ENCODE measurements around the gene CDC20B.
"Not testable (repeated sequence)": the region's sequence is repeated elsewhere in the genome, so short reads cannot be mapped to it uniquely, and the experiment has no call there.

The CDC20B gene

GRCh38 chr5:55160493-55161209 lies 12.3 kb downstream of the CDC20B start:
- peak; percentile 89 for DNase-seq (ENCODE audit: low spot score)

DNA sequence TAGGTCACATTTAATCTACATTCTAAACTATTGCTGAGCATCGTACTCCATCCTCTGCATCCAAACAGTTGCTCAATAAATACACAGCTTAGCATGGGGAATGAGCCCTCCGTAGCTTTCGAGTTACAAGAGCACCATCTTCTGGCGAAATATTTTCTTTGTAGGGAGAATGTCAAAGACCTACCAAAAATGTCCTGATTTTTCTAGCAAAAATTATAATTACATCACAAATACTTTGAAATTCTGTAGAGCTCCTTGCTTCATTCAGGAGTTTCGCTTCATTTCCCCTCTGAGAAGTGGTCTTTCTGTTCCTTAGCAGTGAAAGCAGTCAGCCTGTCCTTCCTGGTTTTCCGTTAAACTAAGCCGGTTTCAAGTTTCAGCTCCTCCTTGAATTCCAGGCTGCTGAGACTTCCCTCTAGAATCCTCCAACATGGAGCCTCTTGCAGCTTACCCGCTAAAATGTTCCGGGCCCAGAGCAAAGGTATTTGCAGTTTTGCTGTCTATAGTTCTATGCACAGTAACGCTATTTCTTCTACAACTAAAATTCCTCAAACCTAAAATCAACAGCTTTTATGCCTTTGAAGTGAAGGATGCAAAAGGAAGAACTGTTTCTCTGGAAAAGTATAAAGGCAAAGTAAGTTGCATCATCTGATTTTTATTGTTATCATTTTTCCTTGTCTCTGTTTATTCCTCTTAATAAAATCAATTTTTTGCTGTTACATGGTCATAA lies 13.0 kb downstream of the CDC20B start, which contains the start of gene GPX8:
TSS of gene GPX8 (plus strand) at position 409 of the 730 bp plus-strand sequence. CDS start at position 431, 22 bp downstream.
- DNase-seq (ENCODE audit: low spot score): peak; percentile 74

DNA sequence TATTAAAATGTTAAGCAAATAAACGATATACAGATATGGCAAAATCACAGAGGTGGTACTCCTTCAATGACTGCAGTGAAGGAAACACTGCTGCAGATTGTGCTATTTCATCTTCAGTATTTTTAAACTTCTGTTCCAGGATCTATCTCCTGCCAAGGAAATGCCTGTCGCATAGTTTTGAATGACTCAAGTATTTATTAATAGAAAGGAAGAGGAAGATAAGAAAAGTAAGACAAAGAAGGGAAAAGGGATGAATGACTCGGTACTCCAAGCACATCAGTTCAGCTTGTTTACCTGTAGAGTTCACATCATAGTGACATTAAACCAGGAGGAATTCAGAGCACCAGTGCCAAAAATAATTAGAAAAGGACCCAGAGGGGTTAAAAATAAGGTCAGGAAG lies 18.1 kb downstream of the CDC20B start:
- peak; percentile 52 for DNase-seq (ENCODE audit: low spot score)

DNA sequence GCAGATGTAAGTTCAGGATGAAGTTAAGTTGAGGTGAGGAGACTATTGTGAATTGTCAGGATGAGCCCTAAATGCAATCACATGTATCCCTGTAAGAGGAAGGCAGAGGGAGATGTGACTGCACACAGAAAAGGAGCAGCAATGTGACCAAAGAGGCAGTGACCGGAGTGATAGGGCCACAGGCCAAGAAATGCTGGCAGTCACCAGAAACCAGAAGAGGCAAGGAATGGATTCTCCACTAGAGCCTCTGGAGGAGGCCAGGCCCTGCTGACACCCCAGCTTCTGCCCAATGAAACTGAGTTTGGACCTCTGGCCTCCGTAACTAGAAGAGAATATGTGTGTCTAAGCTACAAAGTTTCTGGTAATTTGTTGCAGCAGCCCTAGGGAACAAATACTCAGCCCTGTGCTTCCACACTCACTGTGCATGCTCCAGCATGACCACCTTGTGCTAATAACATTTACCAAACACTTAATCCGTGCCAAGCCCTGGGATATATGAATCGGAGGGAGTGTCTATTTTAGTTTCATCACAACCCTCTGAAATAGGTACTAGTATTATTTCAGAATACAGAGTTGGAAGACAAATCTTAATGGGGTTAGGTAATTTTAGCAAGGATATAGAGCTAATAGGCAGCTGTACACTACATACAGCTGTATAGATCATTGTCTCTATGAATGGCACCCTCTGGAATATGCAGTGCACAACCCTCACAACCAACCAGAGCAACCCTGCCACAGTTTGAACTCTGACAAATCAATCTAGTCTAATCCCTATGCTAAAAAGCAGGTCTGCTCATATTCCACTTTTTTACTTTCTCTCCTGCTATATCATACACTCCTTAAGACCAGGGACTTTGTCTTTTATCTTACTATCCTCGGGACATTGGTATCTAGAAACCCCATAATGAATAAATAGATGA lies 20.8 kb downstream of the CDC20B start:
- DNase-seq (ENCODE audit: low spot score): peak; percentile 37

GRCh38 chr5:55149308-55149795 lies 23.6 kb downstream of the CDC20B start:
- DNase-seq (ENCODE audit: low spot score): no peak

DNA sequence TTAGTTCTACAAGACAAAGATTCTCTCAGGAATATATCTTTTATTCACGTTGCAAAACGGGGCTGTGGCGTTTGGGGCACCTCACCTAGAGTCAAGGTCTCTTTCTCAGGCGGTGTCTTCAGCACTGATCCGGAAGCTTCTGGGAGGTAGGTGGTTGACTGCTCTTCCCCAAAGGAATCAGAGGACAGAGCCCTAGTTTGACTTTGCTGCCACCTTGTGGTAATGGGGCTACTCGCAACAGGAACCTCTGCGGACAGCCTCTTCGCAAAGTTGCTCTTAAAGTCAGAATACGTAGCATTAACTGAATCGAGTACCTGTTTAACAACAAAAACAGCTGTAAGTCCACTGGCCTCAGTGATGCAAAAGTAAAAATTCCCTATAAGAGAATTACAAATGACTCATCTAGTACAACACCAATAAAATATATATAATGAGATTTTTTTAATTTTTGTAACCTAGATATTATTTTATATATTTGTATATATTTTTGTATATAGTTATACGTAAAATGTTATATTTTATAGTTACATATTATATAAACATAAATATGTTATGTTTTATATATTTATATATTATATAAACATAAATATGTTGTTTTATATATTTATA lies 26.3 kb downstream of the CDC20B start:
- peak; percentile 84 for DNase-seq (ENCODE audit: low spot score)

DNA sequence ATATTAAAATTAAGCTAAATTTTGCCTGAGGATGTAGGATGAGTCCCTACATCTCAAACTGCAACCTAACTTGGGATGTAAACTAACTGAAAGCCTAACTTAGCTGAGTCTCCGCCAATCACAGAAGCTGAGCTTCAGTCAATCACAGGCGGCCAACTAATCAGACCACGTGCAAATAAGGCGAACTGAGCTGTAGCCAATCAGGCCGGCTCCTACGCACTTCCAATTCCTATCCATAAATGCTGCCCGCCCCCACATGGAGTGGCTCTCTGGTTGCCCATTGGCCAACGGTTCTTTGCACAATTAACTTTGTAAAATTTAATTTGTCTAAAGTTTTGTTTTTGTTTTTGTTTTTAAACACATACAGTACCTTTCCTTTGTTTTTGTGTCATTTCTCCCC lies 26.9 kb downstream of the CDC20B start:
- no peak for DNase-seq (ENCODE audit: low spot score)

GRCh38 chr5:55143624-55144023 lies 29.4 kb downstream of the CDC20B start:
- no peak for DNase-seq (ENCODE audit: low spot score)

GRCh38 chr5:55141945-55142690 lies 30.9 kb downstream of the CDC20B start:
- no peak for DNase-seq (ENCODE audit: low spot score)

- DNase-seq (ENCODE audit: low spot score): no peak
Measured at GRCh38 chr5:55140908-55141665, 31.9 kb downstream of the CDC20B start.

DNA sequence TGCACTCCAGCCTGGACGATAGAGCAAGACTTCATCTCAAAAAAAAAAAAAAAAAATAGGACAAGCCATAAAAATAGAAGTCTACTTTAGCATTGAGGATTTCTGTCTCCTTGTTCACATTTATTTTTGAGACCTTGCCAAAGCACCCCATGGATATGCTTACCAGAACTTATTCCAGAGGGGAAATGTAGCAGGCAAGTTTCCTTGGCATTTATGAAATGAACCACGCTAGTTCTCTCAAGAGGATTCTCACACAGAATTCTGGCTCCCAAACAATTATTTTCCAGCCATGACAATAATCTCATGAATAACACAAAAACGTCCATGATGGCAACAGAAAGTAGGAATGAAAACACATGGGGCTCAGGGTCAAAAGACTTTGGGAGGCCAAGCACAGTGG lies 36.5 kb downstream of the CDC20B start:
- DNase-seq (ENCODE audit: low spot score): no peak

DNA sequence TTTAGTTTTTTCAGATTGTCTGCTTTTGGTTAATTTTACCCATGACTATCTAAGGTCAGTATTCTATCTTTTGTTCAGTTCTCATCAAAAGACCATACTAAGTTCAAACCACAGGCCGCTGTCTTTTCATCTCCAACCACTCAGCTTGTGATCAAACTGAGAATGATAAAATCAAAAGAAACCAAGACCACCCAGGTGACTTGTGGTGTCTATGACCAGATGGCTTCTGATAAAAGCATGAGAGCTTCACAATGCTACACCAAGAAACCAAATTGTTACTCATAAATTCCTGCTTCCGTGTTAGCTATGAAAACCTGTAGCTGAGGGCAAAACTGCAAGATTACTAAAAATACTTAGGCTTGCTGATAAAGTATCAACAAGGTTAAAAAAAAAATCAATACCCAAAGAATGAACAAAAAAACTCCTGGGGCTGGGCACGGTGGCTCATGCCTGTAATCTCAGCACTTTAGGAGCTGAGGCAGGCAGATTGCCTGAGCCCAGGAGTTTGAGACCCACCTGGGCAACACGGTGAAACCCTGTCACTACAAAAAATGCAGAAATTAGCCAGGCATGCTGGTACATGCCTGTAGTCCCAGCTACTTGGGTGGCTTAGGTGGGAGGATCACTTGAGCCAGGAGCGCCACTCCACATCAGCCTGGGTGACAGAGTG lies 38.8 kb downstream of the CDC20B start:
- no peak for DNase-seq (ENCODE audit: low spot score)

DNA sequence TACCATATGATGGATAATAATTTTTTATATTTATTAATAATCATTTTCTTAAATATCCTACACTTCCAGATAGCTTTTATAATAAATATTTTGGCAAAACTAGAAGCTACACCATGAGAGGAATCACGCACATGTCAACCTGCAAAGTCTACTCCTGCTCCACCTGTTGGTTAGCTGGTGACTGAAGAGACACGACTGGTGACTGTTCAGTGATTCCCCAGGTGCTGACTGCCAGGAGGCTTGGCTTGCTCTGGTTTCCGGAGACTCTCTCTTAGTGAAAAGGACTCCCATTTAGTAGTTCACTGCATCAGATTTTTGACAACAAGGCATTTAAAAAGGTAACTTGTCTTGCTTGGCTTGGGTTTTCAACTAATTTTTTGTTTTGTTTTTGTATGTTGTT lies 49.6 kb downstream of the CDC20B start:
- no peak for DNase-seq (ENCODE audit: low spot score)

DNA sequence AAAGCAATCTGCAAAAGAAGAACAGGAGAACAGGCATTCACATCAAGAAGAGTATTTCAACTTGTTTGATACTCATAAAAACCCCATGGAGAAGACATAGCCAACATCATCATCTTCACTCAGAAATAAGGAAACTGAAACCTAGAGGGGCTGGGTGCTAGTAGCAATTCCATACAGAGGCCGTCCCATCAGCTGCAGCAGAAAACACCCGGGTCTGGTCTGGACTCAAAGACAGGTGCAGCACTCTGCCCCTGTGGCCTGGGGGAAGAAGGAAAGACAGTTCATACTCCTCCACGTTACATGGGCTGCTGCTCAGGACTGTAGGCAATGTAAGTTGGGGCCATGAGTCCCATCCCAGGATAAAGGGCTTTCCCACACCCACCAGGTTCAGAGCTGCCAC lies 58.9 kb downstream of the CDC20B start:
- no peak for DNase-seq (ENCODE audit: low spot score)

DNA sequence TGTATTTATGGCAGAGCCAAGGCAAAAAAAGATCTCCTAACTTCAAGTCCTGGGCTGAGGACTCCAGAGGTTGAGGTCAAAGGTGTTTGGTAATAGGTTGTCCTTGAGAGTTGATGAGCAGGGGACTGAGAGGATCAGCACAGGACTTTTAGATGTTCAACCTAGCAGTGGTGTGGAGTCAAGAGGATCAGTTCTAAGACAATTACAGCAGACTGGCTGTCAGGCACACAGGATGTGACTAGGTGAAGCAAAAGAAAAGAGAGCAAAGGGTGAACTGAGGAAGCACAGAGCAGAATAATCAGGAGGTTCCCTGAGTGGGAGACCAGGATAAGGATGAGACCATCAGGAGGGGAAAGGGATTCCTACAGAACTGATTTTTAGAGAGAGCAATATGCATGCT lies 59.6 kb downstream of the CDC20B start:
- no peak for DNase-seq (ENCODE audit: low spot score)

GRCh38 chr5:55110217-55110616 lies 62.8 kb downstream of the CDC20B start:
- DNase-seq (ENCODE audit: low spot score): no peak

- DNase-seq (ENCODE audit: low spot score): no peak
Measured at GRCh38 chr5:55108661-55109060, 64.3 kb downstream of the CDC20B start.

- DNase-seq (ENCODE audit: low spot score): not testable (repeated sequence)
Measured at GRCh38 chr5:55105976-55106375, 67.0 kb downstream of the CDC20B start.

- DNase-seq (ENCODE audit: low spot score): no peak
Measured at GRCh38 chr5:55104946-55105701, 67.9 kb downstream of the CDC20B start.
